NCI-H1694 (cell line): Measurements from ENCODE around the gene NDUFA11.

ENCODE experiments used
- DNase-seq: peaks from one replicate; lab custom pipeline; 2025; lab: John Stamatoyannopoulos, UW

Gene NDUFA11

GRCh38 chr19:5932609-5933262, 29.1 kb upstream of the NDUFA11 start:
- no peak for DNase-seq

- DNase-seq: no peak
These were observed 28.6 kb upstream of the NDUFA11 start for GRCh38 chr19:5932146-5932545.

GRCh38 chr19:5931251-5931650, 27.7 kb upstream of the NDUFA11 start:
- no peak for DNase-seq

- no peak for DNase-seq
These were observed 26.0 kb upstream of the NDUFA11 start for GRCh38 chr19:5929625-5930024.

GRCh38 chr19:5929179-5929578, 25.6 kb upstream of the NDUFA11 start:
- DNase-seq: no peak

- DNase-seq: no peak
These were observed 23.8 kb upstream of the NDUFA11 start for GRCh38 chr19:5927441-5927821.

- no peak for DNase-seq
These were observed 23.3 kb upstream of the NDUFA11 start for GRCh38 chr19:5926641-5927440.

GRCh38 chr19:5925830-5926427, 22.3 kb upstream of the NDUFA11 start:
- DNase-seq: no peak

GRCh38 chr19:5923356-5923755, 19.8 kb upstream of the NDUFA11 start:
- DNase-seq: no peak

GRCh38 chr19:5922161-5922545, 18.6 kb upstream of the NDUFA11 start:
- no peak for DNase-seq

GRCh38 chr19:5921516-5922160, 18.0 kb upstream of the NDUFA11 start:
- DNase-seq: no peak

GRCh38 chr19:5918463-5919079, 15.0 kb upstream of the NDUFA11 start:
- no peak for DNase-seq

GRCh38 chr19:5917431-5918107, 14.0 kb upstream of the NDUFA11 start:
- DNase-seq: no peak

GRCh38 chr19:5916181-5916708, 12.7 kb upstream of the NDUFA11 start:
- DNase-seq: no peak

GRCh38 chr19:5915782-5916165, 12.2 kb upstream of the NDUFA11 start:
- DNase-seq: no peak

GRCh38 chr19:5914946-5915781, 11.6 kb upstream of the NDUFA11 start:
- no peak for DNase-seq

GRCh38 chr19:5914358-5914774, 10.8 kb upstream of the NDUFA11 start:
- DNase-seq: no peak

GRCh38 chr19:5913739-5914357, 10.3 kb upstream of the NDUFA11 start, which contains the start of gene CAPS:
TSS of gene CAPS (plus strand) at chr19:5914254. CDS start at chr19:5914407, 153 bp downstream.
- no peak for DNase-seq

GRCh38 chr19:5911366-5911765, 7.8 kb upstream of the NDUFA11 start:
- DNase-seq: no peak

GRCh38 chr19:5910638-5910907, 7.0 kb upstream of the NDUFA11 start:
- DNase-seq: no peak
